ENCODE results near the gene SAMD10. TPM values are rescaled to one million over a fixed set of nuclear protein-coding genes. Genes with fewer than 3 reads are reported as not detected.
A peak's percentile ranks its signal among the peaks of the same experiment; 100 is the strongest.

The SAMD10 gene
- total RNA-seq, 1 experiment from 2014 or later = 7.6 TPM

DNA sequence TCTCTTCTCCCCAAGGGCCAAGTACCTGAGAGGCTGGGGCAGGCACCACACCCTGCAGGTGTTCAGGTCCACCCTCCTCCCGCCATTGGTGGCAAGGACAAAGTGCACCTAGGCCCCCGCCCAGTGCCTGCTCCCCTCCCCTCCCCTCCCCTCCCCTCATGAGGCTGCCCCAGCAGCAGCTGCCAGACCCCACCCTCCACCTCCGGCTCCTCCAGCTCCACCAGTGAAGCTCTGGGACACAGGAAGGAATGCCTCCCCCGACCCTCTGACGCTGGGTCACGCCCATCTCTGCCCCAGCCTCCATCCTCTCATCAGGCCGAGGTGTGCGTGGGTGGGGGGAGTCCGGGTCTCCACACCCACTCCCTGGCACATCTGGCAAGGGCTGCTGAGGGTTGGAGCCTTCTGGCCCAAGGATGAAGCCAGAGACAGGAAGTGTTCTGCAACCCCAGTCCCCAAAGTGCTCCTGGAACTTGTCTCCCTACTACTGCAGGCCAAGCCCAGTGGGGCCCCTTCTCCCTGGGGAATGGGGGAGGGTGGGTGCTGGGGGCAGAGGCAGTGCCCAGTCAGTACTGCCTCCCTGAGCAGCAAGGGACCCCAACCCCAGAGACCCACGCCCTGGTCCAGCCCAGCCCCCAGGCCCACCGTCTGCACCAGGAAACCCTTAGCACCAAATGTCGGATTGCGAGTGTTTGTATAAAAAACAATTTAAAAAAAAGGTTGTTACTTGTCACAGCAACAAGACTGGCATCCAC lies 21.6 kb downstream of the SAMD10 start:
- no peak for DNase-seq (ENCODE audit: low read depth)

DNA sequence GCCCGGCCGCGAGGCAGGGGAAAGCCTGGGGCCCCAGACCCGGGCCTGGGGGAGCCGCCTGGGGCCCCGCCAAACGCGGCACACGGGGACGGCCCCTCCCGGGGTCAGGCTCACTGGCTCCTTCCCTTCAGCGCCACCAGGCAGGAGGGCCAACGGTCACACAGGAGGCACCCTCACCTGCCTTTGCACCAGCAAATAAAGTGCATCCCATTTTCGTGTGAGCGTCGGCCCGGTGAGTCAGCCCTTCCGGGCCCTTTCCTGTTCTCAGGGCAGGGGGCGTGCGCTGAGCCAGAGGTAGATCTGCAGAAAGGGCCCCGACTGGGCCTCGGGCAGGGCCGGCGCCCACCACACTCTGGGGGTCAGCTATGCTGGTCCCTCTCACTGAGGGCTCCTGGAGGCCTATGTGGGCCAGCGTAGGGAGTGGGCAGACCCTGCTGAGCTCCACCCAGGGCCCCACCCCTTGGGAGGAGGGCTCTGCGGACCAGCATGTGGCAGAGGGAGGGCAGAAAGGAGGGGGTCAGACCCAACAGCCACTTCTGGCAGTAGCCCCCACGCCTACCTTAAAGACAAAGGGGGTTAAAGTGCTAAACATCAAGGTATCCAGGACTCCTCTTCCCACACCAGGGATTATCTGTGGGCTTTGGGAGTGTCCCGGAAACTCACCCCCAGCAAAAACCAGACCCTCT lies 22.3 kb downstream of the SAMD10 start:
- DNase-seq (ENCODE audit: low read depth) = peak; percentile 78

DNA sequence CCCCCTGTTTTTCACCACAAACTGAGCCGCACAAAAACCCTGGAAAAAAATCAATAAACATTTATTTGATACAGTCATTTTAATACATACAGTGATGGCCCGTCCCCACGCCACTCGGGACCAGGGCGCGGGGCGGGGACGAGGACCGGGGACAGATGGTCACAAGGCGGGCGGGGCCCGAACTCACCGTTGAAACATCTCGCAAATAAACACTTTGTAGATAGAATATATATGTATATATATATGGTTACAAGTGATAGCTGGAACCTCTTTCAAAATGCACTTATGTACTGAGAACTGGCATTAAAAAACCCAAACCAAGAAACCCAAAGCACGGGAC lies 22.8 kb downstream of the SAMD10 start:
- no peak for DNase-seq (ENCODE audit: low read depth)

DNA sequence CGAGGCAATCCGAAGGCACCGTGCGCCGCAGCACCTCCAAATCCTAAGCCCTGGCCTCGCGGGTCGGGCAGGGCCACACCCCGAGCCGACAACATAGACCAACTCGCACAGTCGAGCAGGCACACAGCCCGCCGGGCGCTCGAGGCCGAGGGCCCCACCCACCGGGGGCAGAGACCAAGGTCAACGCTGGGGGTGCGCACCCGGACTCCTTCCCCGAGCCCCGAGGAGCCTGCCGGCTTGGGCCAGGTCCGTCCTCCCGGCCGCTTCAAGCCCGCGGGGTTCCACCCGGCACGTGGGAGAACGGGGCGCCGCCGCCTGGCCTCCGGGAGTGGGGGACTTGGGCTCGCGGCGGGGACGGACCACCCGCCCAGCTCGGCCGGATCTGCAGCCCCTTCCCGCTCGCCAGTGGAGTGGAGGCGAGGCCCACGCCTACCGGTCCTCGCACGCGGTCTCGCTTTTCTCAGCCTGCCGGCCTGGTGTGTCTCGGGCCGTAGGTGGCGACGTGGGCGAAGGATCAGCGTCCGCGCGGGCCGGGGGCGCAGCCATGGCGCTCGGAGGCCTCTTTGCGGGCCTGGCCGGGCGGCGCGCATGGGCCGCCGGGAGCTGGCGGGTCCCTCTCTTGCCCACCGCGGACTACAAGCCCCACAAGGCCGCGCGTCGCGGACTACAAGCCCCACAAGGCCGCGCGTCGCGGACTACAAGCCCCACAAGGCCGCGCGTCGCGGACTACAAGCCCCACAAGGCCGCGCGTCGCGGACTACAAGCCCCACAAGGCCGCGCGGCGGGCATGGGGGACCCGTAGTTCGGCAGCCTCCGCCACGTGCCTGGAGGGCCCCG lies 23.4 kb downstream of the SAMD10 start, which contains the start of gene UCKL1:
Gene UCKL1 (minus strand): TSS at position 590 of the 837 bp plus-strand sequence. CDS start 44 bp downstream, at position 546.
- peak; percentile 85 for DNase-seq (ENCODE audit: low read depth)

DNA sequence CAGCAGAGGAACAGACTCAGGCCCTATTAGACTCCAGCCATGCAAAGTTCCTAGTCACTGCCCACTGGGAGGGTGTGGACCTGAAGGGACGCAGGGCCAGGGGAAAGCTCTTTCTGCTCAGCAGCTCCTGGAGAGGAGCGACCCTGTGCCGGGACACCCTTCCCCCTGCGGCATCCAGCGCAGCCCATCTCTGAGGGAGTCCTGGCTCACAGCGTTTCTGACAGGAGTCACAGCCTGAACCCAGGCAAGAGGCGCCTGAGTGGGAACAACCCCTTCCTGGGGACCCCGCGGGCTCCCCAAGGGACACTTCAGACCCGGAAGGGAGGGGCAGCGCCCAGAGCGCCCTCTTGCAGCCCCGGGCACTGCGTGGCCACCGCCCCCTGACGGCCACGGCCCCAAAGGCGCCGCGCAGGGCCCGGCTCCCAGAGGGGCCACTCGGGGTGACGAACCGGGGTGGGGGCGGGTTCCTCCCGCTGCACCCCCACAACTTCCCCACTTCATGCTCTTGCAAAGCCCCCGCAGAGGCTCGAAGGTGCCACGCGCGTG lies 24.1 kb downstream of the SAMD10 start:
- peak; percentile 35 for DNase-seq (ENCODE audit: low read depth)

DNA sequence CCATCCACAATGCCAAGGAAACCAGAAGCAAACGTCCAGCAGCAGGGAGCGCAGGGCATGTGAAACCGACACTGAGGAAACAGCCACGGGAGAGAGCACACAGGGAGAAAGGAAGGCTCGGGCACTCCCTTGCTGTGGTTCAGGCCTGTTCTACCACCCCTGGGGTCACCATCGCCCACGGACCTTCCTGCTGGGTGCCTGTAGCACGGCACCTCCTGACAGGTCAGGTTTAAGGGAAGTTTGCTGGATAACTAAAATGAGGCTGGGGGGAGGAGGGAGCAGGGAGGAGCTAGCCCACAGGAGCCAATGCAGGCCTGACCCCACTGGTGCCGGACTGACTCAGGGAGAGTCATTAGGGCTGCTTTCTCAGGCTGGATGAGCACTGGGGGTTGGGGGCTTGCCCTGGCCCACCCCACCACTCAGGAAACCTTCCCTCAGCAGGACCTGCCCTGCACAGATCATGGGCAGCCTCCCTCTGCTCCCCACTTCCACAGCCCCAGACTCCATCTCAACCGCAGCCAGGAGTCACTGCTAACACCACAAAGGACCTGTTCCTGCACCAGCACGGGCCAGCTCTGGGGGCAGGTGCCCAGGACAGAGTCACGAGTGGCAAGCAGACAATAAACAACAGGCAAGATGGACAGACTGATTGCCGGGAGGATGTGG lies 25.5 kb downstream of the SAMD10 start:
- no peak for DNase-seq (ENCODE audit: low read depth)

DNA sequence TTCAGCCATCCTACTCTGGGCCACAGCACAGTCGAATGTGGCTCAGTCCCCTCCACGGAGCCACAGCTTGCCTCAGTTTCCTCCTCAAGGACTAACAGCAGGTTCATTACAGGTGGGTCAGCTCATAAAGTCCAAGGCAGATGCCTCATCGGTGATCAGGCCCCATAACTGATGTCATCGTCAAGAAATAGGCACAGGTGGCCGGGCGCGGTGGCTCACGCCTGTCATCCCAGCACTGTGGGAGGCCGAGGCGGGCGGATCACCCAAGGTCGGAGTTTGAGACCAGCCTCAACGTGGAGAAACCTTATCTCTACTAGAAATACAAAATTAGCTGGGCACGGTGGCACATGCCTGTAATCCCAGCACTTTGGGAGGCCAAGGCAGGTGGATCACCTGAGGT lies 26.7 kb downstream of the SAMD10 start:
- DNase-seq (ENCODE audit: low read depth) = no peak

DNA sequence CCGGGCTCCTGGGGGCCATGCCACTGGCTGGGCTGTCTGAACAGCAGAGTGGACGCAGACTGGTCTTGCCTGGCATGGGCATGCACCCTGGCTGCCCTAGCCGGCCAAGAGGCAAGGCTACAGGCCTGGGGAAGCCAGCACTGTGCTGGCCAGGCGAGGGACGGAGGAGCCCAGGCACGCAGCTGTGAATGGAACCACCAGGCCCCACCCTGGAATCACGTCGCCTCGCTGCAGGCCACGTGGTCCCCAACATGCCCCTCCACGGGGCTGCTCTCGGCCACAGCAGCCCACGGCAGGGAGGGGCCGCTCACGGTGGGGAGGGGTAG lies 27.3 kb downstream of the SAMD10 start:
- no peak for DNase-seq (ENCODE audit: low read depth)

DNA sequence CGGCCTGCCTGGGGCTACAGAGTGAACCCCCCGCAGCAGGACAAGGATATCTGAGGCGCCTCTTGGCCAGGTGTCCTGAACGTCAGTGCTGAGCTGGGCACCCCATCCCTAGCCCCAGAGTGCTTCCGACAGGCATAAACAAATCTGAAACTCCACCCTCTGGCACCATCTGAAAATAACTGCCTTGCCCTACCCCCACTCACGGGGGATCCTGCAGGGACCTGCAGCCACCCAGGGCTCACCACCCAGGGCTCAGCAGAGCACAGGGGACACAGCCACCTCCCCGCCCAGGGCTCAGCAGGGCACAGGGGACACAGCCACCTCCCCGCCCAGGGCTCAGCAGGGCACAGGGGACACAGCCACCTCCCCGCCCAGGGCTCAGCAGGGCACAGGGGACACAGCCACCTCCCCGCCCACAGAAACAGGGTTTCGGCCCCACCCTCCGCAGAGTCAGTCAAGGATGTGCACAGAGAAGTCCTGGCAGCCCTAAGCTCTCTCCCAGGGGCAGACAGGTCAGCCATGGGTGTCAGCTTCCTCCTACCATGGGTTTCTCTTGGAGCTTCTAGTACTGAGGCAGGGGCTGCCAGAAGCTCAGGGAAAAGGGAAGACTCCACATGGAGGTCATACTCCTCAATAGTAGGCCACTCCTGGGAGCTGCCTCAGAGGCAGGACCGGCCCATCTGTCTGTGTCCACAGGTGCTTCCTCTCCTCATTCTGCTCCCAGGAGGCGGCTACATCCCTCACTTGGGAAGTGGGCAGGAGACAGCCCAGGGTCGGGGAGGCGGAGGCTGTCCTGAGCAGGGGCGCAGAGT lies 27.8 kb downstream of the SAMD10 start:
- no peak for DNase-seq (ENCODE audit: low read depth)

DNA sequence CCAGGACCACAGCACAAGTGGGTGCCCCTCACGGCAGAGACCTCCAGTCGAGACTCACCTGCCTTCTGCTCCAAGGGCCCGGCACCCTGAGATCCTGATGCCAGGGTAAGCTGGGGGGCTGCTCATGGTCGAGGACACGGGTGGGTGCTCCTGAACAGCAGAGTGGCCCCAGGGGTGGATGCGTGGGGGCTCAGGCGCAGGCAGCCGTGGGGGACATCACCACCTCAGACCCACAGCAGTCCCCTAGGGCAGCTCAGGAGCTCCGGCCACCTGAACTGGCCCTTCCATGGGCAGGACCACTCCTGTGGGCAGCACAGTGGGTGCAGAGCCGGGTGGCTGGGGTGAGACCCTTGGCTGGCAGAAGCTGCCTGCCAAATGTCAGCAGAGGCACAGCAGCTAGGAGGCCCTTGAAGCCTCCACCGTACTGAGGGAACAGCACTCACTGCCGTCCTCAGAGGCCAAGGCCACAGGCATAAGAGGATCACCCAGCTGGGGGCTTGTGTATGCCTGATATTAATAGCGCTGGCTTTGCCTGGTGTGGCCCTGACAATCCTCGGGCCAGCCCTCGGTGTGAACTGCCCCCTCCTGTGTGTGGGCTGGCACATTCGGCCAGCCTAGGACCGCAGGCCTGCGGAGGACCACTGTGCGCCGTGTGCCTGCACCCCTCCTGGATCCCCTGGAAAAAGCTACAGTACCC lies 28.6 kb downstream of the SAMD10 start:
- no peak for DNase-seq (ENCODE audit: low read depth)

DNA sequence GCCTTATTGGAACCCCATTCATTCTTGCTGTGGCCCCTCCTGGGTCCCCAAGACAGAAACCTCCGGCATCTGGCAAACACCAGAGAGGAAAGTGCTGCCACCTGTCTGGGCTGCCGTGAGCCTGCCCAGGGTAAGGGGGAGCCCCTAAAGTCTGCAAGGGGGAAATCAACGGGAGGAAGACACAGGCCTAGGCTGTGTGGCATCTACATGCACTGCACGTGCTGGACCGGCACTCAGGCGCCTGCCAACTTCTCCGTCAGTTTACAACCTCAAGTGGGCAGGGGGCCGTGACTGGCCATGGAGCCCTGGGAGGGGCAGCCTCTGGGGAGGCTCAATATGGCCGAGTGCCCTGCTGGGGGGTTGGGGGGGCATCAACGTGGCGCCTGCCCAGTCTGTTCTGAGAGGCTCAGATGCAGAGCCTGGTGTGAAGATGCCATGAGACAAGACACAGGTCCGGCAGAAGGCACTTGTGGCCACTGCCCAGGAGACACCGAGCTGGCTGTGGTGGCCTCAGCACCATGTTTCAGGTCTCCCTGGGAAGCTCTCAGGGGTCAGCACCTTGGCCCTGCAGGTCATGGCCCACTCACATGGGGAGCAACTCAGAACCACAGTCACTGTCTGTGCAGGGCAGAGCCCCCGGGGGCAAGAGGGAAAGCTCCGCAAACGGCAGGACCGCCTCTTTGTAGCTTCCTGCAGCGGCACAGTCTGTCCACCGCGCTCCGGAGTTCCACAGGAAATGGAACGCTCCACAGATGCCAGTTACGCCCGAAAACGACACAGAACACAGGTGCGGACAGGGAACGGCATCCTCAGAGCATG lies 31.6 kb downstream of the SAMD10 start:
- DNase-seq (ENCODE audit: low read depth) = no peak

DNA sequence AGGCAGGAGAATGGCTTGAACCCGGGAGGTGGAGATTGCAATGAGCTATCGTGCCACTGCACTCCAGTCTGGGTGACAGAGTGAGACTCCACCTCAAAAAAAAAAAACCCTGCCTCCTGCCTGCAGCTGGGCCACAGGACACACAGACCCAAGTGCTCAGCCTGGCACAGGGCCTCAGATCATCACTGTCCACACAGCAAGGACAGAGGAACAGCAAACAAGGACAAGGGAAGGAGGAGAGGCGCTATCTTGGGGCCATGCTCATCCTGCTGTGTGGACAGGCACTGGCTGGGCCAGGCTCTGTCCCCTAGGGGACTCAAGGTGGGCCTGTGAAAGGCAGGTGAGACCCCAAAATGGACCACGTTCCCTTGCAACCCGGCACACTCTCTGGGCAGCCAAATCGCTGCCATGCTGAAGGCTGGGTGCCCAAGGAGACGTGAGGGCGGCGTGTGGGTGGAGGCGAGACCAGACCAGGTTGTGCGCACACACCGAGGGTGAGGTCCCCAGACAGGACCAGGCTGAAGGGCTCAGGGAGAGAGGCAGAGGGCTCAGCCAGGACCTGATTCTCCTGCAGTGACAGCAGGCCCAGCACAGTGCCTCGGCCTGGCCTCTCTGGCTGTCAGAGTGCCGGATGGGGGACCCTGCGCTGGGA lies 32.3 kb downstream of the SAMD10 start:
- no peak for DNase-seq (ENCODE audit: low read depth)

DNA sequence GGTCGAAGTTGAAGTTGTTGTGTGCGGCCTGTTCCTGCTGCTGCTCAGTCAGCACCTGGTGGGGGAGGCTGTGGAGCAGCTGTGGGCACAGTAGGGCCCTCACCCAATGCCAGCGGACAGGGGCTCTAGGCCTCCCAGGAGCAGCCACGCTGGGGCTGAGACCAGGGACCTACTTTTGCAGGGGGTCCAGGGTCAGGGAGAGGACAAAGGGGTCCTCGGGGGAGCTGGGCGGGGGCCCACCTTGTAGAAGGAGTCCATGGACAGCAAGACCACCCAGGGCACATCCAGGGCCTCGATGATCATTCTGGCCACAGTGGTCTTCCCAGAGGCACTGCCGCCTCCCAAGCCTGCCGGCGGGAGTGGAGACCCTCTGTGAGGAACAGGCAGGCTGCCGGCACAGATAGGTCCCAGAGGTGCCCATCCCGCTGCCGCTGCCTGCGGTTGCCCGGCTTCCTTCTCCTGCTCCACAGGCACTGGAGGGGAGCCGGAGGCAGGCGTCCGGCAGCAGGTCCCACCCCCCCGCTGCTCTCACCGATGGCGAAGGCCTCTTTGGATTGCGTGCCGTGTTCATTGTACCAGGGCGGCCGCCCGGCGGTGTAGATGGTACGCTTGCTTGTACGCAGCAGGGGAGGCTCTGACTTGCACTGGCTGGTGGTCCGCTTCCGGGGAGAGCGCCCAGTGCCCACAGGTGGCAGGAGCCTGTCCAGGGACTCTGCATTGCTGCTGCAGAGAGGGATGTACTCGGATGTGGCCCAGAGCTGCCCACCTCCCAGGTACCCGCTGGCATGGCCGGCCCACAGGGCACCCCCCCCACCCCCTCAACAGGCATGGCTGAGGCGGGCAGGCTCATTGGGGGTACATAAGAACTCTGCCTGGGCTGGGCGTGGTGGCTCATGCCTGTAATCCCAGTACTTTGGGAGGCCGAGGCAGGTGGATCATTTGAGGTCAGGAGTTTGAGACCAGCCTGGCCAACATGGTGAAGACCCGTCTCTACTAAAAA lies 33.2 kb downstream of the SAMD10 start:
- no peak for DNase-seq (ENCODE audit: low read depth)

DNA sequence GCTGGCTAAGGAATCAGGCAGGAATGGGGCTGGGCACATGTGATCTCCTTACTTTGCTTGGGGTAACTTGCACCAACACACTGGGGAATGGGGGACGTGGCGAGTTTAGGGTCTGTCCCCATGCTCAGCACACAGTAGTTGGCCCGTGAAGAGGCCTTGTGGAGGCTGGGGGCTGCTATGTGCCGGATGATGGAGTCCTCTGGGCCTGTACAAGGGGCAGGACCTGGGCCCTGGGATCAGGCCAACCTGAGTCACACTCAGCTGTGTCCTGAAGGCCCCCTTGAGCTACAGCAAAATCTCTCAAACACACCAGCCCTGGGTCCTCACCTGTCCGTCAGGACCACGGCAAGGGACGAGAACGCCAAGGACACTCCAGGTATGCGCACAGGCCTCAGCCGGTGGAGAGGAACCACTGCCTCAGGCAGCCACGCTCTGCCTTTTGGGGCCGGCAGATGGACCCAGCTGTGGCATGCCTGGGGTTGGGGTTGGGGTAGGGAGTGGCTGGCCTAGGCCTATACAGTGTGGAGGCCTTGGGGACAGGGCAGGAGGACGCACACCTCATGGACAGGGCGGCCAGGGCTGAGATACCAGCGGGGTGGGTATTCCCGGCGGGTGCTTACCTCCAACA lies 34.3 kb downstream of the SAMD10 start:
- DNase-seq (ENCODE audit: low read depth) = no peak

DNA sequence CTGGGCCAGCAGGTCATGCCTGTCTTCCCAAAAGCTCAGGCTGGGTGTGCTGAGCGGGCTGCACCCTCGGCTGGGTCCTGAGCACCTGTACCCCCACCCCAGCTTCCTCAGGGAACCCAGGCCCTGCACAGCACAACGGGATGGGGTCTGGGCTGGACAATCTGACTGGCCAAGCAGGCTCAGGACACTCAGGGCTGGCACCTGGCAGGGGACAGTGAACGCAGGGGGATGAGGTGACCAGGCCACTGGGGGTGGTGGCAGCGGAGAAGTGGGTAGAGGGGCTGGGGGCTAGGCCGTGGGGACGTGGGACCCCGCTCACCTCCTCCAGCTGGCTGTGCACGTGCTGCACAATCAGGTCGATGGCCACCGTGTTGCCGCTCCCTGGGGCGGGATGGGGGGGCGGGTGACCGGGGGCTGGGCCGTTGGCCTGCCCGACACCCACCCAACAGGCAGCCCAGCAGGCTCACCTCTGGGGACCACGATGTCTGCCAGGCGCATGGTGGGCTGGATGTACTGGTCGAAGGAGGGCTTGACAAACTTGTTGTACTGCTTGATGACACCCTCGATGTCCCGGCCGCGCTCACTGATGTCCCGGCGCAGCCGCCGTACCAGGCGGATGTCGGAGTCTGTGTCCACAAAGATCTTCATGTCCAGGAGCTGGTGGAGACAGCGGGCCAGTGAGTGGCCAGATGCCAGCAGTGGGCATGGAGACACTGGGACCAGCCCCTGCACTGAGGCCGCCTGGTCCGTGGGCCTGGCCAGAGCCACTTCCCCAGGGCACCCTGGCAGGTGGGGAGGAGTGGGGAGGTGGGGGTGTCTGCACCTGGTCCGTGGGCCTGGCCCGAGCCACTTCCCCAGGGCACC lies 35.1 kb downstream of the SAMD10 start:
- no peak for DNase-seq (ENCODE audit: low read depth)

DNA sequence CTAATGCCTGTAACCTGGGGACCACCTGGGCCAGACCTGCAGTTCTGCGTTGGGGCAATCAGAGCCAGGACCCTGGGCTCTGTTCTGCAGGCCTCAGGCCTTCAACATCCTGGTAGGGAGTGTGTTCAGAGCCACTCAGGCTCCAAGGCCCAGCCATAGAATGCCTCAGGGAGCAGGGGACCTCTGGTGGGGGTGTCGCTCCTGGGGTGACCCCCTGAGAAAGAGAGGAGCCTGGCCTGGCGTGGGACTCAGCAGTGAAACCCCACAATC lies 35.7 kb downstream of the SAMD10 start:
- no peak for DNase-seq (ENCODE audit: low read depth)
